ENCODE results near the gene GPR143.

- TF ChIP-seq CTCF (IDR thresholded peaks at IDR 0.05) (no peak), POLR2A (IDR thresholded peaks at IDR 0.05) (no peak)
Measured at GRCh38 chrX:9772943-9773342, 7.3 kb upstream of the GPR143 start.
